IMR-90 (cell line): ENCODE results near the gene TIAM1. TPM values are rescaled to one million over a fixed set of nuclear protein-coding genes. Genes with fewer than 3 reads are reported as not detected.
A peak's percentile ranks its signal among the peaks of the same experiment; 100 is the strongest.

Experiments used
- ATAC-seq: fragments of 200-7000 bp; cut with Tn5 transposase; 2 replicates; pipeline ENCODE4 v1.9.1; 2020; ENCODE audit warnings: low read depth, mild to moderate bottlenecking, moderate library complexity
- BruUV-seq: library from RNA; stranded (reverse); fragments of 400-500 nt; replicated peaks from 2 replicates; lab custom pipeline; 2021; lab: Mats Ljungman, UMichigan
- CTCF ChIA-PET: fragments of 300-600 bp; formaldehyde crosslinking; extraction: SDS; loops from one replicate; lab custom pipeline; 2021; ENCODE audit warnings: antibody characterized with exemption; lab: Yijun Ruan, JAX
- POLR2A ChIA-PET: fragments of 300-600 bp; sonication (Branson Sonifier 250); formaldehyde crosslinking; loops from one replicate; lab custom pipeline; 2022; ENCODE audit warnings: antibody characterized with exemption; ENCODE audit not compliant: unreplicated experiment; lab: Charles Lee
- DNase-seq: peaks from one replicate; pipeline ENCODE4 v3.0.0; 2013
- H2AFZ ChIP-seq: replicated peaks from 2 replicates; pipeline ENCODE3; 2013; ENCODE audit warnings: low read length, mild to moderate bottlenecking; ENCODE audit not compliant: poor library complexity
- H2AK5ac ChIP-seq: 2 replicates; pipeline ENCODE4 v1.6.1; 2013; ENCODE audit warnings: low read depth, low read length, inconsistent platforms
- H2AK9ac ChIP-seq: replicated peaks from 2 replicates; pipeline ENCODE3; 2013; ENCODE audit warnings: mild to moderate bottlenecking, low read depth, low read length, moderate library complexity; ENCODE audit not compliant: poor library complexity
- H2BK120ac ChIP-seq: 2 replicates; pipeline ENCODE4 v1.6.1; 2013; ENCODE audit warnings: low read depth, low read length, inconsistent platforms
- H2BK15ac ChIP-seq: 3 replicates; pipeline ENCODE4 v1.6.1; 2013; ENCODE audit warnings: low read depth, low read length, inconsistent platforms
- H2BK20ac ChIP-seq: 2 replicates; pipeline ENCODE4 v1.6.1; 2013; ENCODE audit warnings: low read depth, mild to moderate bottlenecking, inconsistent platforms, low read length, moderate library complexity
- H2BK5ac ChIP-seq: 2 replicates; pipeline ENCODE4 v1.6.1; 2013; ENCODE audit warnings: mild to moderate bottlenecking, low read depth, low read length, inconsistent platforms; ENCODE audit not compliant: poor library complexity, severe bottlenecking
- H3K14ac ChIP-seq: replicated peaks from 2 replicates; pipeline ENCODE4 v1.6.1; 2013; ENCODE audit warnings: low read depth, low read length, inconsistent platforms
- H3K18ac ChIP-seq: 2 replicates; pipeline ENCODE4 v1.6.1; 2013; ENCODE audit warnings: low read depth, low read length, control low read depth
- H3K23ac ChIP-seq: 2 replicates; pipeline ENCODE4 v1.6.1; 2013; ENCODE audit warnings: low read depth, low read length, inconsistent platforms
- H3K27ac ChIP-seq: 2 replicates; pipeline ENCODE4 v1.5.1; 2013; ENCODE audit warnings: mild to moderate bottlenecking, control low read depth, low read length; ENCODE audit not compliant: insufficient read depth
- H3K27me3 ChIP-seq: 2 replicates; pipeline ENCODE4 v1.6.1; 2013; ENCODE audit warnings: low read length; ENCODE audit not compliant: control insufficient read depth, insufficient read depth
- H3K36me3 ChIP-seq: 2 replicates; pipeline ENCODE4 v1.6.1; 2013; ENCODE audit warnings: low read length, mixed read lengths; ENCODE audit not compliant: control insufficient read depth, insufficient read depth
- H3K4ac ChIP-seq: 2 replicates; pipeline ENCODE4 v1.6.1; 2013; ENCODE audit warnings: low read depth, low read length, inconsistent platforms
- H3K4me1 ChIP-seq: 2 replicates; pipeline ENCODE4 v1.6.1; 2013; ENCODE audit warnings: low read length, mixed read lengths; ENCODE audit not compliant: control insufficient read depth, insufficient read depth
- H3K4me2 ChIP-seq: 2 replicates; pipeline ENCODE4 v1.6.1; 2013; ENCODE audit warnings: low read depth, mild to moderate bottlenecking, control low read depth, low read length, moderate library complexity
- H3K4me3 ChIP-seq: 2 replicates; pipeline ENCODE4 v1.5.1; 2013; ENCODE audit warnings: low read depth, mild to moderate bottlenecking, control low read depth, low read length, moderate library complexity; ENCODE audit not compliant: insufficient read depth
- H3K56ac ChIP-seq: 2 replicates; pipeline ENCODE4 v1.6.1; 2013; ENCODE audit warnings: low read length, inconsistent platforms; ENCODE audit not compliant: insufficient read depth; ENCODE audit errors: extremely low read depth
- H3K79me1 ChIP-seq, 2 experiments: 2 replicates each; pipeline ENCODE4 v1.6.1; 2013; ENCODE audit warnings: low read length in 2 of 2, inconsistent platforms in 1 of 2, low read depth in 1 of 2
- H3K9ac ChIP-seq: 2 replicates; pipeline ENCODE4 v1.6.1; 2013; ENCODE audit warnings: low read depth, low read length, control low read depth
- H3K9me1 ChIP-seq: 2 replicates; pipeline ENCODE4 v1.6.1; 2013; ENCODE audit warnings: low read length, inconsistent platforms; ENCODE audit not compliant: insufficient read depth
- H3K9me3 ChIP-seq: 2 replicates; pipeline ENCODE4 v1.6.1; 2013; ENCODE audit warnings: low read length; ENCODE audit not compliant: control insufficient read depth, insufficient read depth
- H4K20me1 ChIP-seq: 2 replicates; pipeline ENCODE4 v1.6.1; 2013; ENCODE audit warnings: low read length, inconsistent platforms; ENCODE audit not compliant: insufficient read depth
- H4K5ac ChIP-seq: 2 replicates; pipeline ENCODE4 v1.6.1; 2013; ENCODE audit warnings: mild to moderate bottlenecking, low read depth, low read length, control low read depth
- H4K8ac ChIP-seq, 2 experiments: 2 replicates each; pipeline ENCODE4 v1.6.1; 2013; ENCODE audit warnings: low read depth in 2 of 2, low read length in 2 of 2, control low read depth in 1 of 2, inconsistent platforms in 1 of 2
- H4K91ac ChIP-seq: 2 replicates; pipeline ENCODE4 v1.6.1; 2013; ENCODE audit warnings: low read depth, low read length, inconsistent platforms; ENCODE audit not compliant: insufficient read depth
- CEBPB ChIP-seq: IDR thresholded peaks from 2 replicates; pipeline ENCODE4 v1.6.1; 2012; ENCODE audit warnings: low read depth, low read length, improper control_type of control experiment
- CHD1 ChIP-seq: IDR thresholded peaks from 2 replicates; pipeline ENCODE4 v1.6.1; 2012; ENCODE audit warnings: low read depth, low read length, improper control_type of control experiment
- FOS ChIP-seq: fragments of 150-350 bp; IDR thresholded peaks from 2 replicates; pipeline ENCODE4 v1.6.1; 2016; ENCODE audit warnings: low read depth, low read length
- MAZ ChIP-seq: IDR thresholded peaks from 2 replicates; pipeline ENCODE4 v1.6.1; 2012; ENCODE audit warnings: low read depth, mild to moderate bottlenecking, low read length, improper control_type of control experiment, moderate library complexity, borderline replicate concordance
- MXI1 ChIP-seq: IDR thresholded peaks from 2 replicates; pipeline ENCODE4 v1.6.1; 2012; ENCODE audit warnings: low read depth, mild to moderate bottlenecking, low read length, moderate library complexity, borderline replicate concordance
- NFE2L2 ChIP-seq: fragments of 150-350 bp; IDR thresholded peaks from 2 replicates; pipeline ENCODE4 v1.6.1; 2016; ENCODE audit warnings: low read depth, mild to moderate bottlenecking, low read length
- RAD21 ChIP-seq: IDR thresholded peaks from 2 replicates; pipeline ENCODE4 v1.6.1; 2012; ENCODE audit warnings: low read length, improper control_type of control experiment
- RCOR1 ChIP-seq: IDR thresholded peaks from 2 replicates; pipeline ENCODE4 v1.6.1; 2012; ENCODE audit warnings: mild to moderate bottlenecking, low read length, improper control_type of control experiment; ENCODE audit not compliant: insufficient replicate concordance
- RFX5 ChIP-seq: IDR thresholded peaks from 2 replicates; pipeline ENCODE4 v1.8.0; 2012; ENCODE audit warnings: low read depth, mild to moderate bottlenecking, low read length, moderate library complexity
- WGBS, 2 experiments: methylation state at CpG; one replicate each; pipeline versions ENCODE4 v1.1.5 to v1.1.7; 2013; ENCODE audit warnings: missing lambda C conversion rate in 2 of 2; ENCODE audit not compliant: insufficient read length in 1 of 2; ENCODE audit errors: extremely low coverage in 2 of 2; 5-methylcytosine and 5-hydroxymethylcytosine counted together
- dilution Hi-C: fragments of 300-500 bp; cut with HindIII; formaldehyde crosslinking; loops from one replicate; pipeline ENCODE4 v1.14.3; 2018; ENCODE audit warnings: low sequenced_read_pairs; ENCODE audit not compliant: unreplicated experiment
- in situ Hi-C: fragments of 300-500 bp; cut with MboI; formaldehyde crosslinking; loops from 3 replicates; pipeline ENCODE4 v1.14.3; 2019; ENCODE audit warnings: low sequenced_read_pairs, inconsistent platforms, mixed read lengths
- intact Hi-C: fragments of 100-400 bp; cut with micrococcal nuclease; formaldehyde crosslinking; loops from 2 replicates; pipeline ENCODE4 v1.10.0; 2022
- polyA plus RNA-seq, 3 experiments: library from polyadenylated mRNA; depleted of rRNA; stranded (reverse); fragments of >200 nt; gene quantifications; 2 replicates each; pipeline ENCODE4 v1.2.3, GENCODE V29; 2012; ENCODE audit warnings: low replicate concordance in 1 of 3
- total RNA-seq: library from RNA; depleted of rRNA; stranded (reverse); fragments of >200 nt; gene quantifications from 2 replicates; pipeline ENCODE4 v1.2.3, GENCODE V29; 2012
- TF ChIP-seq, protein P1 (sequence below): conservative IDR thresholded peaks from 2 replicates; pipeline ENCODE4 v1.5.1; 2012; ENCODE audit warnings: mild to moderate bottlenecking, low read depth, low read length, improper control_type of control experiment

Gene TIAM1
- total and polyA plus RNA-seq, 2 of the 4 experiments (the other 2 are of a cell fraction): 2.9 to 9.3 TPM

DNA sequence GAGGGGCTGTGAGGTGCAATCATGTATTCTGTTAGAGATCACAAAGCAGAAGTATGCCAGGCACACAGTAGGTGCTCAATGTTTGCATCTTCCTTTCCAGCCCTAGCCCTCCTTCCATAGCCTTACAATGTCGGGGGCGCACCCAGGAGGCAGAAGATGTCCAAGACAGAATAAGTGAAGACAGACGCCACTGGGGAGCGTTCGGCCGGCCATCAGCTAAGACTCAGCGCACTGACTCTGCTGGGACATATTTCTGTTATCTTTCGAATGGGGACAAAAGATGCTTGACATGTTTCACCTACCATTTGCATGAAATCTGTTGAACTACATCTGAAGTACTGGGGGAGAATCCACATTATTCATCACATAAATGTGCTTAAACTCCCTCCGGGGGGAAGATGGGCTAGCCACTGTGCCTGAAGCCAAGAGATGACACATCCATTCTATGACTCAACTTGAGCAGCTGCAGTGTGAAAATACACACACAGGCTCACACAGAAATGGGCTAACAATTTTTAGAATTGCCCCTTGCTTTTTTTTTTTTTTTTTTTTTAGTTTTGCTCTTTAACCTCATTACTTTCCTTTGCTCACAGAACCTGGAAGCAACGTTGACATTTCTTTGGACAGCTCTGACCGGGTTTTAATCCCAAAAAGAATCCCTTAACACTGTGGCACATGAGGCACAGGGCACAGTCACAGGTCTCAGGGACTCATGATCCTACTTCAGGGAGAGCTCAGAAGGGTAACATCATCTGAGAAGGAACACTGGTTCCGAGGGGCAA lies 7.9 kb downstream of the TIAM1 start:
- H4K20me1 ChIP-seq: no peaks in the 10 kb centered on the region; the same call in 1 of the 2 replicates
- peak overlapping the region; percentile 39 for H2BK120ac ChIP-seq
- no peaks in the 10 kb centered on the region for H3K9me3 ChIP-seq
- H2AK9ac ChIP-seq: peak overlapping the region; percentile 14
- intact Hi-C loops: no loop called here
- H3K4me2 ChIP-seq: no peak overlapping the region
- peak overlapping the region; percentile 45; the same call in 1 of the 3 replicates for H2BK15ac ChIP-seq
- in situ Hi-C loops: no loop called here
- DNase-seq (peak; percentile 95), ATAC-seq (peak; percentile 92)
- peak overlapping the region; percentile 32 for H2BK20ac ChIP-seq
- peaks cover 9% of the 10 kb centered on the region; the same call in 1 of the 2 replicates for H3K27me3 ChIP-seq
- H3K4me3 ChIP-seq: no peak overlapping the region
- POLR2A ChIA-PET: no interaction called here
- H2BK5ac ChIP-seq: peak overlapping the region; percentile 28
- H2AK5ac ChIP-seq: peak overlapping the region; percentile 61
- TF ChIP-seq CEBPB (peak; percentile 28; the same call in 1 of the 2 replicates), CHD1 (no peak), RCOR1 (no peak), NFE2L2 (no peak), MXI1 (no peak), FOS (peak; percentile 90), MAZ (no peak), RFX5 (no peak), RAD21 (no peak)
- TF ChIP-seq, protein P1, sequence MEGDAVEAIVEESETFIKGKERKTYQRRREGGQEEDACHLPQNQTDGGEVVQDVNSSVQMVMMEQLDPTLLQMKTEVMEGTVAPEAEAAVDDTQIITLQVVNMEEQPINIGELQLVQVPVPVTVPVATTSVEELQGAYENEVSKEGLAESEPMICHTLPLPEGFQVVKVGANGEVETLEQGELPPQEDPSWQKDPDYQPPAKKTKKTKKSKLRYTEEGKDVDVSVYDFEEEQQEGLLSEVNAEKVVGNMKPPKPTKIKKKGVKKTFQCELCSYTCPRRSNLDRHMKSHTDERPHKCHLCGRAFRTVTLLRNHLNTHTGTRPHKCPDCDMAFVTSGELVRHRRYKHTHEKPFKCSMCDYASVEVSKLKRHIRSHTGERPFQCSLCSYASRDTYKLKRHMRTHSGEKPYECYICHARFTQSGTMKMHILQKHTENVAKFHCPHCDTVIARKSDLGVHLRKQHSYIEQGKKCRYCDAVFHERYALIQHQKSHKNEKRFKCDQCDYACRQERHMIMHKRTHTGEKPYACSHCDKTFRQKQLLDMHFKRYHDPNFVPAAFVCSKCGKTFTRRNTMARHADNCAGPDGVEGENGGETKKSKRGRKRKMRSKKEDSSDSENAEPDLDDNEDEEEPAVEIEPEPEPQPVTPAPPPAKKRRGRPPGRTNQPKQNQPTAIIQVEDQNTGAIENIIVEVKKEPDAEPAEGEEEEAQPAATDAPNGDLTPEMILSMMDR: no peak
- no peak overlapping the region for H3K23ac ChIP-seq
- no peaks in the 10 kb centered on the region for H3K79me1 ChIP-seq
- peaks cover 7% of the 10 kb centered on the region for H3K4me1 ChIP-seq
- H3K14ac ChIP-seq: no peak overlapping the region
- no peak overlapping the region for H3K9ac ChIP-seq
- peak overlapping the region; percentile 73 for H3K4ac ChIP-seq
- peaks cover 10% of the 10 kb centered on the region for H3K9me1 ChIP-seq
- H3K18ac ChIP-seq: no peak overlapping the region; the same call in 1 of the 2 replicates
- CTCF ChIA-PET: interaction anchor here (1.8 kb wide), 1 partner anchor 12 kb away, joined by 6 read pairs; no protein-coding TSS in a partner anchor
- BruUV-seq: no TSS peak
- H3K36me3 ChIP-seq: no peaks in the 10 kb centered on the region
- no peak overlapping the region for H2AFZ ChIP-seq
- dilution Hi-C loops: no loop called here
- H4K5ac ChIP-seq: no peak overlapping the region
- WGBS, 2 experiments: 100% methylated on average over 1 of the region's 12 CpGs; no CpG with 5 or more reads in 1 of the 2 experiments
- peak overlapping the region; percentile 14; the same call in 1 of the 2 replicates for H4K91ac ChIP-seq
- H4K8ac ChIP-seq: peak overlapping the region in 1 of 2 experiments; percentile 38; a peak in 2 of 4 replicates
- no peak overlapping the region for H3K56ac ChIP-seq
- H3K27ac ChIP-seq: no peak overlapping the region
